Raji (cell line): ENCODE results near the gene TNFSF9.

ENCODE experiments used
- POLR2A ChIP-seq: IDR thresholded peaks from 2 replicates; pipeline ENCODE4 v1.6.1; 2011; ENCODE audit warnings: low read depth, low read length, control low read depth; ENCODE audit not compliant: insufficient read depth

Gene TNFSF9

DNA sequence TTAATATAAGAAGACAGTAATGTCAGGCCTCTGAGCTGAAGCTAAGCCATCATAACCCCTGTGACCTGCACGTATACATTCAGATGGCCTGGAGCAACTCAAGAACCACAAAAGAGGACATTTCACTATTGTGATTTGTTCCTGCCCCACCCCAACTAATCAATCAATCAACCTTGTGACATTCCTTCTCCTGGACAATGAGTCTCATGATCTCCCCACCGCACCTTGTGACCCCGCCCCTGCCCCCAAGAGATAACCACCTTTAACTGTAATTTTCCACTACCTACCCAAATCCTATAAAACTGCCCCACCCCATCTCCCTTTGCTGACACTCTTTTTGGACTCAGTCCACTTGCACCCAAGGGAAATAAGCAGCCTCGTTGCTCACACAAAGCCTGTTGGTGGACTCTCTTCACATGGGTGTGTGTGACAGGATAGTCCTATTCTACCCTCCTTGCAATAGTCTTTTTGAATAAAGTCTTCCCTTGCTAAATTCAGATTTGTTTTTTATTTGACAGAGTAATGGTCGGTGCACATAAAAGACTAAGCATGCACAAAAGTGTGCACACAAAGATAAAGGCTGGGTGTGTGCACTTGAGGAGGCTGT, 46.1 kb downstream of the TNFSF9 start:
- no peak for TF ChIP-seq POLR2A

GRCh38 chr19:6577476-6578125, 46.8 kb downstream of the TNFSF9 start:
- peak; percentile 63 for TF ChIP-seq POLR2A

- TF ChIP-seq POLR2A = peak; percentile 34; the same call in 1 of the 2 replicates
These were observed 48.8 kb downstream of the TNFSF9 start for GRCh38 chr19:6579450-6580178.

DNA sequence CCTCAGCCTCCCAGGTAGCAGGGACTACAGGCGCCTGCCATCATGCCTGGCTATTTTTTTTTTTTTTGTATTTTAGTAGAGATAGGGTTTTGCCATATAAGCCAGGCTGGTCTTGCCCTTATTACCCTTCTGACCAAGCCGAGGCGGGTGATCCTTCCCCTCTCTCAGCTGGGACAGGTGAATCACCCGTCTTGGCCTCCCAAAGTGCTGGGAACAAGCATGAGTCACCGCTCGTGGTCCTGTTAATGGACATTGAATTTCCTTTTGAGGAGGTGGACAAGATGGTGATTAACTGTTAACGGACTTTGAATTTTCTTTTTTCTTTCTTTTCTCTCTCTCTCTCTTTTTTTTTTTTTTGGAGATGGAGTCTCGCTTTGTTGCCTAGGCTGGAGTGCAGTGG, 49.5 kb downstream of the TNFSF9 start:
- 0 out of 2 replicates have a peak, but pooled peaks have one; percentile 13 for TF ChIP-seq POLR2A
